GM19025 (cell line): ENCODE measurements around the gene ANXA11.
A peak's percentile ranks its signal among the peaks of the same experiment; 100 is the strongest.
"Not testable (repeated sequence)": the region's sequence is repeated elsewhere in the genome, so short reads cannot be mapped to it uniquely, and the experiment has no call there.

Experiments
- ATAC-seq: cut with Tn5 transposase; IDR thresholded peaks from one replicate; pipeline ENCODE4 v1.9.1; 2021; ENCODE audit warnings: mild to moderate bottlenecking, low read depth, moderate library complexity; ENCODE audit not compliant: unreplicated experiment

ANXA11 gene

DNA sequence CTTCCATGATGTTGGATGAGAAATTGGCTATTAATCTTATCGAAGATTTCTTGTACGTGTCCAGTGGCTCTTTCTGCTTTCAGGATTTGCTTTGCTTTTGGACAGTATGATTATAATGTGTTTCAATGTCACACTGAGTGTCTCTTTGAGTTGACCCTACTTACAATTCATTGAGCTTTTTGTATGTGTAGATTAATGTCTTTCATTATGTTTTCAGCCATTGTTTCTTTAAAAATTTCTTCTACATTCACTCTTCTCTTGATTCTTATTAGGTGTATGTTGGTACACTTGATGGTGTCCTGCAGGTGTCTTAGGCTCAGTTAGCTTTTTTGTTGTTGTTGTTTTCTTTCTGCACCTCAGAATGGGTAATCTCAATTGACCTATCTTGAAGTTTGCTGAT lies 56.2 kb downstream of the ANXA11 start:
- ATAC-seq = no peak

DNA sequence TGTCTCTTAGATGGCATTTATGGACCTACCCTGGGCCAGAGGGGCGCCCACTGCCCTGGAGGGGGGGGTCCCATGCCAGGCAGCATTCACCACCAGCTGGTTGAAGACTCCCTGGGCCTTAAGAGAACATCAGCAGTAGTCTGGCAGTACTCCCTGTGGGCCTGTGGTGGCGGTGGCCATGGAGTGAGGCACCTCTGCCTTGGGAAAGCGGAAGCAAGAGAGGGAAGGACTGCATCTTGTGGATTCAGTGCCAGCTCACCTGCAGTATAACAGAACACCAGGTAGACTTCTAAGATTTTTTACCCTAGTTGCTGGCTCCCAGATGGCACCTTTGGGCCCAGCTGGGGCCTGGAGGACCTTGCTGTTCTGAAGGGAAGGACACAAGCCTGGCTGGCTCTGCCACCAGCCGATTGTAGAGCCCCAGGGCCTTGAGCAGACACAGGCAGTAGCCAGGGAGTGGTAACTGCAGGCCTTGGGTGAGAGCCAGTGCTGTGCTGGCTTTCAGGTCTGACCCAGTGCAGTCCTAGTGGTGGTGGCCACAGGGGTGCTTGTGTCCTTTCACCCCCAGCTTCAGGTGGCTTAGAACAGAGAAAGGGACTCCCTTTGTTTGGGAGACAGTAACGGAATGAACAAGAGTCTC lies 57.1 kb downstream of the ANXA11 start:
- ATAC-seq = no peak

DNA sequence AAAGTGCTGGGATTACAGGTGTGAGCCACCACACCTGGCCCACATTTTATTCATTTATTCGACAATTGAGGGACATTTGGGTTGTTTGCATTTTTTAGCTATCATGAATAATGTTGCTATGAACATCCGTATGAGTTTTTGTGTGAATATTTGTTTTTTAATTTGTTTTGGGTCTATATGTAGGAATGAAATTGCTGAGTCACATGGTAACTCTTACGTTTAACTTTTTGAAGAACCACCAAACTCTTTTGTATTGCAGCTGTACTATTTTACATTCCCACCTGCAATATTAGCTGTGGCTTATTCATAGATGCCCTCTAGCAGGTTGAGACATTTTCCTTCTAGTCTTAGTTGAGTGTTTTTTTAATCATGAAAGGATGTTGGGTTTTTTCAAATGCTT lies 58.4 kb downstream of the ANXA11 start:
- no peak for ATAC-seq

DNA sequence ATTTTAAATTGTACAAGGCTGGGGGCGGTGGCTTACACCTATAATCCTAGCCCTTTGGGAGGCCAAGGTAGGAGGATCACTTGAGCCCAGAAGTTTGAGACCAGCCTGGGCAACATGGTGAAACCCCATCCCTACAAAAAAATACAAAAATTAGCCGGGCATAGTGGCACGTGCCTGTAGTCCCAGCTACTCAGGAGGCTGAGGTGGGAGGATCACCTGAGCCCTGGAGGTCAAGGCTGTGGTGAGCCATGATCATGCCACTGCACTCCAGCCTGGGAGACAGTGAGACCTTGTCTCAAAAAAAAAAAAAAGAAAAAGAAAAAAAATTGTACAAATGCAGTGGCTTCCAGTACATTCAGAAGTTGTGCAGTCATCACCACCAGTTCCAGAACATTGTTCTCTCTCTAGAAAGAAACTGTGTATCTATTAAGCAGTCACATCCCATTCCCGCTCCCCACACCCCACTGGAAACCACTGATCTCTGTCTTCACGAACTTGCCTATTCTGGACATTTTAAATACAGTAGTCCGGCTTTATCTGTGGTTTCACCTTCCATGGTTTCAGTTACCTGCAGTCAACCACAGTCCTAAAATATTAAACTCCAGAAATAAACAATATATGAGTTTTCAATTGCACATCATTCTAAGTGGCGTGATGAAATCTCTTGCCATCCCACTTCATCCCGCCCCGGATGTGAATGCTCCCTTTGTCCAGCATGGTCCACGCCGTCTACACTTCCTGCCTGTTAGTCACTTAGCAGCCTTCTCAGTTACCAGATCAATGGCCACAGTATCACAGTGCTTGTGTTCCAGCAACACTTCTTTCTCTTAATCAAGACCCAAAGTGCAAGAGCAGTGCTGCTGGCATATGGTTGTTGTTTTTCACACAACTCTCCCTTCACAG lies 59.7 kb downstream of the ANXA11 start:
- ATAC-seq = not testable (repeated sequence)

DNA sequence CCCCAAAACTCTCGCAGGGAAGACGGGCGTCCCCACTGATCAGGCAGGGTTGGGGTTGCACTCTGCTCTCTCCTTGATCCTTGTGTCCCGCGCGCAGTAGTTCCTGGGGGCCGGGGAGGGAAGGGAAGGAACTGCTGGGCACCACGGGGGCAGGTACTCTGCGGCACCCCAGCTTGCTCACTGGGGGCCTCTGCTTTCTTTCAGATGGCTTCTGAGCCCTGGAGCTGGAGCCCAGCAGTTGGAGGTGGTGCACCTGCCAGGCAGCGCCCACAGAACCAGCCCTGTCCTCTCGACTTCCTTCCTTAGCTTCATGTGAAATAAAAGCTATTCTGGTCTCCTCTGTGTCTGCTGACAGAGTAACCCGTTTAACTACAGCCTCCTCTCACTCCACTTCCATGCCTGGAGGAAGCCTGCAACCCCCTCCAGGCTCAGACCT lies 60.6 kb downstream of the ANXA11 start:
- peak; percentile 29 for ATAC-seq

DNA sequence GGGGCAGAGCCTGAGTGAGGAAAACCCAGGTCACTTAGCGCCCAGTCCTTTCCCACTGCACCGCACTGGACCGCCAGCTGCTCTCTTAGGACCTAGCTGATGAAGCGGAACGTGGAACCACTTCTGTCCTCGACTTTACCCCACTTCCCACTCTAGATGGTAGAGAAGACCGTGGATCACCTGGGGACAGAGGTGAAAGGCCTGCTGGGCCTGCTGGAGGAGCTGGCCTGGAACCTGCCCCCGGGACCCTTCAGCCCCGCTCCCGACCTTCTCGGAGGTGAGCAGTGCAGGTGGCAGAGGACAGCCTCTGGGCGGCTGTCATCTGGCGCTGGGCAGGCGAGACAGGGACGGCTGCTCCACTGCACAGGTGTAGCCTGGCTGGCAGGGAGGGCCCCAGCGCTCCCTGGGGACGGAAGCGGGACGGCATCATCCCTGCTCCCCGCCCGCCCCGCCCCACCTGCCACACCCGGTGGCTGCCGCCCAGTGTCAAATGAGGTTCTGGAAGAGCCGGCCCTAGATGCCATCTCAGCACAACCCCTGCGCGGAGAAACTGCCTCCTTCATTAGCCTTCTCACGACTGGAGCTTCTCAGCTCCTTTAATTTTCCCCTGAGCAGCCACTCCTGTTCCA lies 61.2 kb downstream of the ANXA11 start:
- peak; percentile 62 for ATAC-seq

DNA sequence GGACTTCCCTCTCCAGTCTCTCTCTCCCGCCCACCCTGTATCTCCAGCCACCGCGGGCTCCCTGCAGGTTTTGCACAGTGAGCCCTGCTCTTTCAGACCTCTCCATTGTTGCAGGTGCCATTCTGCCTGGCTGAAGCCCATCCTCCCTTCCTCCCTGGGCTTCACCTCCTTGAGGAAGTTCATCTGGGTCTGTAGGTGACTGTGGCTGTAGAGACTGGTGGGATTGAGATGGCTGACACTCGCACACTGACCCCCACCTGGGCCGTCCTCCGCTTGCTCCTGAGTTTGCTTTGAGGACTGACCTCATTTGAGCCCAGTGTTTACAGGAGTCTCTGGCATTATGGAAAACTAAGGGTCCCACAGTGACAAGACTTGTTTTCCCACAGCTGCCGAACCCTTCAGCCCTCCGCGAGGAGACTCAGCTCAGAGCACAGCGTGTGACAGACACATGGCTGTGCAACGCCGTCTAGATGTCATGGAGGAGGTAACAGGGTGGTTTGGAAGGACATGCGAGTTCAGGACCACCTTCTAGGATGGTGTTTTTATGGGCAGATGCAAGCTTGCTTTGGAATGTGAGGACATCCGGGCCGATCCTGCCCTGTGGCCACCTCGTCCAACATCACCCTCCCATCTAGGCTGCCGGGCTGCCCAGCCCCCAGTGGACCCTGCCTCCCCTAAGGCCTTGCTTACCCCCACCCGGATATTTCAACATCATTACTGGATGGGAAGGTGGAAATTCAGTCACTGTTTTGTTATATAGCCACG lies 63.5 kb downstream of the ANXA11 start:
- ATAC-seq = no peak

DNA sequence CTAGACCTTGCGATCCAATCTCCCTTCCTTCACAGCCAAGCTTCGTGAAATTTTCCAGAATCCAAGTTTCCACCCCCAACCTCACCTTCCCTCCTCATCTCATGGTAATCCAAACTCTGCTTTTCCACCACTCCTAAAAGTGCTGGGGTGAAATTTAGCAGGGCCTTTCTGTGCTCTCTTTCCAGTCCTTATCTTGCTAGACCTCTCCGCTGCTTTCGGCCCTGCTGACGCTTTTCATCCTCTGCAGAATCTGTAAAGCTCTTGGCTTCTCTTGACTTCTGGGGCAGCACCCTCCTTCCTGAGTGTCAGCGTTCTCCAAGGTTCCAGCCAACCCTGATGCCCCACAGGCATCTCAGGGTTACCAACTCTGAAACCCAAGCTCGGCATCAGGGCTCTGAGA lies 65.1 kb downstream of the ANXA11 start:
- no peak for ATAC-seq

DNA sequence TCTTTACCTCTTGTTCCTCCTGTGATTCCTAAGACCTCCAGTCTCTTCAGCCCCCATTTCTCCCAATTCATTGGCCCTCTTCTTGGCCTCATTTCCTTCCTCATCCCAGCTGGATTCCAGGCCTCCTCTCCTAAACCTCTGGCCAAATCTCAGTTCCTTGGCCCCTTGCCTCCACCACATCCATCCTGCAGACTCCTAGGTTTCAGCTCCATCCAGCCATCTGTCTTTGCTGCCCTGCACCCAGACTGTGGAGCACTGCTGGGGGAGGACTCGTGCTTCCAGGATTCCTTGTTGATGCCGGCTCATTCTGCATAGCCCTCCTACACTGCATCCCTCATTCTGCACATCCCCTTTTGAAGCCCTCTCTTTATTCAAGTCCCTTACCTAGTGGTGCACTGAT lies 66.1 kb downstream of the ANXA11 start:
- no peak for ATAC-seq

DNA sequence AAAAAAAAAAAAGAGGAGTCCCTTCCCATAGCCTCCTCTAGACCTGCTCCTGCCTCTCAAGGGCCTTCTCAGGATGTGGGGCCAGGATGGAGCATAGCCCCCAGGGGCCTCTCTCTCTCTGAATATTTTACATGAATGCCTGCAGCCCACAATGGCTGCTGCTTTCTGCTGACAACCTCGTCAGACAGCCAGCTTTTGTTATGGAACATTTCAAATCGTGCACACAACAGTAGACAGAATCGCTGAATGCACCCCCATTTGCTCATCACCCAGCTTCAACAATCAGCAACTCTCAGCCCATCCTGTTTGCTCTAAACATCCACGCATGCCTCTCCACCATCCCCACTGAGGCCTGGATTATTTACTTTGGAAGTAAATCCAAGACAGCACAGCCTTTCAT lies 67.4 kb downstream of the ANXA11 start:
- no peak for ATAC-seq

DNA sequence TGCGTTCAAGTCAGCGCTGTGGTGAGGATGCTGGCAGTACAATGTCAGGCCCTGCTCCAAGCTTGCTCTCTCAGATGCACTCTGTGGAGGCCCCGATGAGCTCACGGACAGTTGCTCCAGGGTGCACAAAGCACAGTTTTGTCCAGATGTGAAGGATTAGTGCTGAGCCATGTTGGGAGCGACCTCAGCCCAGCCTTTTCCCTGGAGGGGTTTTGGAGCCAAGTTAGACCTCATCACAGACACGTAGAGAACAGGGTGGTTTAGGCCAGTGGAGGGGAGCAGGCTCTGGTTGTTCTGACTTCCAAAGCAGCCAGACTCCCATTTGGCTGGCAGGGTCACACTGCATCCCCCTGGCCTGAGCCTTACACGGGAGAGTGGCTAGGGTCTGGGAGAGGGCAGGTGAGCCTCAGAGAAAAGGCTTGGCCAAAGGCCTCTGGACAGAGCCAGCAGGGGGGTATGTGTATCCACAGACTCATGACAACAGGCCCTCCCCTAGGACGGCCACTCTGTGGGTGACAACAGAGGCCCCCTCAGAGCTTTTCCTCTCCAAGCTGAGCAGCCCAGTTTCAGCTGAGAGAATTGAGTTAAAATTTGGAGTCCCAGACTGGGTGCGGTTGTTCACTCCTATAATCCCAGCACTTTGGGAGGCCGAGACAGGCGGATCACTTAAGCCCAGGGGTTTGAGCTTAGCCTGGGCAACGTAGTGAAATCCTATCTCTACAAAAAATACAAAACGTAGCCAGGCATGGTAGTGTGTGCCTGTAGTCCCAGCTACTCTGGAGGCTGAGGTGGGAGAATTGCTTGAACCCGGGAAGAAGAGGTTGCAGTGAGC lies 68.1 kb downstream of the ANXA11 start:
- ATAC-seq = no peak

DNA sequence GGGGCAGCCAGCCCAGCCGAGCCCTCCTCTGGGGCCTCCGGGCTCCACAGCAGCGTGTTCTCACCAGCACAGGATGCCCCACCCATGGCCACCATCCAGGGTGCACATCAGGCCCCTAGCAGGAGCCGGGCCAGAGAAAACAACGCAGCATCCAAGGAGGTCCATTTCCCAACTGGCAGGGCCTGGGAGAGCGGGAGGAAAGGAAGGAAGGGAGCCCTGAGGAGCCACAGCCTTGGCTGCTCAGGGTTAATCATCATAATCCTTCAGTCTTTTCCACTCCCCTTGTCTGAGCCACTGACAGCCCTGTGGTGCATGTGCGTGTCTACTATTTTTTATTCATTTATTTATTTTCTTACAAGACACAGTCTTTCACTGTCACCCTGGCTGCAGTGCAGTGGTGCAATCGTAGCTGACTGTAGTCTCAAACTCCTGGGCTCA lies 69.2 kb downstream of the ANXA11 start:
- no peak for ATAC-seq

DNA sequence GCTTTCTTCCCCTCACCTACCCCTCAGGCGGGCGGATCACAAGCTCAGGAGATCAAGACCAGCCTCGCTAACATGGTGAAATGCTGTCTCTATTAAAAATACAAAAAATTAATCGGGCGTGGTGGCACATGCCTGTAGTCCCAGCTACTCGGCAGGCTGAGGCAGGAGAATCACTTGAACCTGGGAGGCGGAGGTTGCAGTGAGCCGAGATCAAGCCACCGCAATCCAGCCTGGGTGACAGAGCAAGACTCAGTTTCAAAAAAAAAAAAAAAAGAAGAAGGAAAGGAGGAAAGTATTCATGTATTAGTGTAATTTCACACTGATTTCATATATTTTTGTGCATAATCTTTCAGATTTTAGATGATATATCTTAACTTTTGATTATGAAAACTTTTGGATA lies 71.7 kb downstream of the ANXA11 start:
- not testable (repeated sequence) for ATAC-seq

DNA sequence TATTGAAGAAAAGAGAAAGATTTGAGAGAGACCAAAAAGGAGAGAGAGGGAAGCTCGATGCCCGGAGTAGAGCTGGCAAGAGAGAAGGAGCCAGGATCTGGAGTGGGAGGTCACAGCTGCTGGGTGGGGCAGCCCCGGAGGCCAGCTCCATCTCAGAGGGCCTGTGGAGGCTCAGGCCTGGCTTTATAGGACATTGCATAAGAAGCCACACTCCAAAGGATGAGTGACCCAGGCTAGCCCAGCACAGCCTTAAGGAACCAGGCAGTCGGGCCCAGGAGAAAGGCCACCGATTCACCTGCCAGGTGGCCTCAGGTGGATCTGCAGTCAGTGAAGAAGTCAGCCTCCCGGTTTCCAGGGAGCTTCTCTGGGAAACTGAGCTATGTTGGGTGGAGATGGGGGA lies 72.1 kb downstream of the ANXA11 start:
- no peak for ATAC-seq

DNA sequence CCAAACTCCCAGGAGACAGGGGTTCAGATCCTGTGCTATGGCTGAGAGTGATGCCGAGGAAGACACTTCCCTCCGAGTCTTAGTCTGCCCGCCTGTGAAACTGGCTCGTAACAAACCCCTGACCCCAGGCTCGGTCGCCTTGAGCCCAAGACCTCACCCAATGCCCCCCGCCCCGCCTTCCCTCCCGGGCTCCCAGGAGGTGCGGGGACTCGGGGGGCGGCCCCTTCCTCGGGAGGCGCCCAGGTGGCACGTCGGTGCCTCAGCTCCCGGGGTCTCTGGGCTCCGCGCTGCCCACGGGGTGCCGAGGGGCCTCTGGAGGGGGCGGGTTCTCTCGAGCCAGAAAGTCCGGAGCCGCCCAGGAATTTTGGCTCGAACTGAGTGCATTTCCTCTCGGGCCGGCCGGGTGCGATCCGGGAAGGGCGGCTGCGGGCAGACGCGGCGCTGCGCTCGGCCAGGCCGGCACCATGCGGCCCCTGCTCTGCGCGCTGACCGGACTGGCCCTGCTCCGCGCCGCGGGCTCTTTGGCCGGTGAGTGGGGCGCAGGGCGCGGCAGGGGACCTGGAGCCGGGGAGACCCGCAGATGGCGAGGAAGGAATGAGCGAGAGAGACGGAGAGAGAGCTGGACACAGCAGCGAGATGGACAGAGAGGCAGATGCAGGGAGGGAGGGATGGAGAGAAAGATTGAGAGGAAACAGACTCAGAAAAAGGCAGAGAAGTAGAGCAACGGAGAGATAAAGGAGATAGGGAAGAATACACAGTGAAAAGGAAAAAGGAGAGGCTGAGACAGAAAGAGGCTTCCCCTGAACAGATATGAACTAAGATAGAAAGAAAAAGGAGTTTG lies 72.8 kb downstream of the ANXA11 start, which contains the start of gene PLAC9:
PLAC9 (plus strand) TSS at position 432 of the 841 bp plus-strand sequence; CDS start at position 465, 33 bp downstream.
- no peak for ATAC-seq

DNA sequence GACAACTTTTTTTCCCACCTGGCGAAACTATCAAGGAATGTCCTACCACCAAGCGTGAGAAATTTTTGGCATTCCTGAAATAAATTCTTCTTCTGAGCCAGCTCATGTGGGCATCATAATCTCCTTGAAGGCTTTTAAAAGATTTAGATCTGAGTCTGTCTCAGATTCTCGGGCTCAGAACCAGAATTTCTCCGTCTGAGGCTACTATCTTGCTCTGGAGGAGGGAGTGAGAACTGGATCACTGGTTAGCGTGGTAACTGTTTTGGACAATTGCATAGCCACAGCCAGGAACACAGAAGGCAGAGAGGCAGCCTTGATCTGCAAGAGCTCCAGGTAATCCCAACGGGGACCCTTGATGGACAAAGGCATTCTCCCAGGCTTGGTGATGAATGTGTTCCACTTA lies 73.8 kb downstream of the ANXA11 start:
- ATAC-seq = no peak

DNA sequence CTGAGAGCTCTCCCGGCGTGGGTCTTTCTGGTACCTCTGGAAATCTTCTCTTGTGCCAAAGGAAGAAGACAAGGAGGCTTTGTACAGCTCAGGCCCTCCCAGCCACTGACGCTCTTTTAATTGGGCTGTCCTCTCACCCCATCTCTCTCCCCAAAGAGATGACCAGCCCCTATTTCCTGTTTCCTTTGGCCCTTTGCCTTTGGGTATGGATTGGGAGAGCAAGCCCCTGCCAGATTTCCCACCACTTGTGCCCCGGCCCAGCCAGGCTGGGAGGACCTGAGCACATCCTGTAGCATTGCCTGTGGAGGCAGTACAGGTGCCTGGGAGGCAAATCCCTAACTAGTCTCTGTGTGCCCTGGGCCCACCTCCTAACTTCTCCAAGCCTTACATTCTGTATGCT lies 78.5 kb downstream of the ANXA11 start:
- ATAC-seq = no peak

DNA sequence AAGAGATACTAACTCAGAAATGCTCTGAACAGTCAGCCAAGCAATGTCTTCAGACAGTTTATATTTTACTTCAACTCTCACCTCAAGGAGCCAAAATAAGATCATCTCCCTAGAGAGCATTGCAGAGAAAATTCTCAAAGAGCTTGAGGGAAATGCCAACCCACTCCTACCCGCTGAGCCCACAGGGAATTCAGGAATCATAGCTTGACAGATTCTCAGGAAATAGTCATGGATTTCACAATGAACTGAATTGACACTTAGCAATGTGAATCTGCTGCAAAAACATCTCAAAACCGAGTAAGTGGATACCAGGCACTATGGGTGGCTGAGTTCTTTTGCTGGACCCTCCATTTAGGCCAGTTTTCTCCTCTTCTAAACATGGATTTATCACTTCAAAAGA lies 82.6 kb downstream of the ANXA11 start:
- no peak for ATAC-seq
